SK-N-MC (cell line): ENCODE data around the gene CSRP1.
"Not testable (repeated sequence)": the region's sequence is repeated elsewhere in the genome, so short reads cannot be mapped to it uniquely, and the experiment has no call there.

Experiments used
- EZH2 ChIP-seq: fragments of 200-600 bp; sonication (generic); IDR thresholded peaks from one replicate; pipeline ENCODE4 v1.6.1; 2017; ENCODE audit warnings: antibody characterized with exemption
- POLR2AphosphoS5 ChIP-seq: IDR thresholded peaks from 2 replicates; pipeline ENCODE4 v1.6.1; 2012; ENCODE audit warnings: mild to moderate bottlenecking, low read depth, low read length, borderline replicate concordance

DNA sequence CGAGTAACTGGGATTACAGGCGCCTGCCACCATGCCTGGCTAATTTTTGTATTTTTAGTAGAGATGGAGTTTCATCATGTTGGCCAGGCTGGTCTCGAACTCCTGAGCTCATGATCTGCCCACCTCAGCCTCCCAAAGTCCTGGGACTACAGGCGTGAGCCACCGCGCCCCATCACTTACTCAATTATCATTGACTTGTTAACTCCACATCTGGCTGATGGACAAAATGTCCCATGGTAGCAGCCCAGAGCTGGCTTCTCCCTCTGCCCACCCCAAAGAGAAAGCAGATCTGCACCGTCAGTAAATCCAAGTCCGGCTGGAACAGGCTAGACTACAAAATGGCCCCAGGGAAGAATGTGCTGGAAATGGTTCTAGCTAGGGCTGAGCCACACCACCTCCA is 34.6 kb downstream of the CSRP1 start:
- not testable (repeated sequence) for TF ChIP-seq POLR2AphosphoS5, EZH2
